HCT116 (cell line): Measurements from ENCODE around the gene ADGRG7.

Experiments
- EZH2 ChIP-seq: fragments of 200-600 bp; sonication (generic); IDR thresholded peaks from 2 replicates; pipeline ENCODE4 v1.6.1; 2017; ENCODE audit warnings: antibody characterized with exemption, mixed run types
- JUND ChIP-seq: IDR thresholded peaks from 2 replicates; pipeline ENCODE4 v1.6.1; 2012
- MAX ChIP-seq: IDR thresholded peaks from 2 replicates; pipeline ENCODE4 v1.6.1; 2012
- POLR2A ChIP-seq: IDR thresholded peaks from 2 replicates; pipeline ENCODE4 v1.7.0; 2011; ENCODE audit warnings: borderline replicate concordance; ENCODE audit not compliant: insufficient read depth, insufficient read length; ENCODE audit errors: extremely low read depth
- POLR2AphosphoS5 ChIP-seq: IDR thresholded peaks from 2 replicates; pipeline ENCODE4 v1.6.1; 2011; ENCODE audit warnings: mild to moderate bottlenecking, low read depth, low read length, moderate library complexity
- REST ChIP-seq: IDR thresholded peaks from 2 replicates; pipeline ENCODE4 v1.6.1; 2012; ENCODE audit warnings: low read depth
- SIN3A ChIP-seq: IDR thresholded peaks from 2 replicates; pipeline ENCODE4 v1.6.1; 2012; ENCODE audit warnings: low read depth
- SRF ChIP-seq: IDR thresholded peaks from 2 replicates; pipeline ENCODE4 v1.6.1; 2012; ENCODE audit warnings: low read depth
- TCF7L2 ChIP-seq: IDR thresholded peaks from 2 replicates; pipeline ENCODE4 v1.7.0; 2011; ENCODE audit warnings: borderline replicate concordance, inconsistent platforms; ENCODE audit not compliant: insufficient read depth, insufficient read length; ENCODE audit errors: extremely low read depth
- ZFX ChIP-seq: fragments of 450-650 bp; IDR thresholded peaks from 2 replicates; pipeline ENCODE4 v1.6.1; 2017
- ZNF274 ChIP-seq: fragments of 200-500 bp; sonication (Bioruptor generic); IDR thresholded peaks from 2 replicates; pipeline ENCODE4 v1.6.1; 2014; ENCODE audit warnings: mild to moderate bottlenecking, low read depth, low read length, inconsistent platforms
- TF ChIP-seq, protein P1 (sequence below), 3 experiments: fragments of 200-600 bp in 1 of 3; sonication (generic) in 1 of 3; IDR thresholded peaks in 2 of 3; conservative IDR thresholded peaks in 1 of 3; 2 replicates each; pipeline ENCODE4 v1.5.1; 2012 to 2017; ENCODE audit warnings: low read depth in 2 of 3, low read length in 2 of 3, antibody characterized with exemption in 1 of 3, borderline replicate concordance in 1 of 3, control low read depth in 1 of 3, mild to moderate bottlenecking in 1 of 3, mixed read lengths in 1 of 3, mixed run types in 1 of 3, moderate library complexity in 1 of 3; ENCODE audit not compliant: insufficient read depth in 1 of 3

GRCh38 chr3:100725935-100726513 lies 116.6 kb downstream of the ADGRG7 start:
- TF ChIP-seq MAX = no peak
- TF ChIP-seq JUND = no peak
- no peak for TF ChIP-seq POLR2AphosphoS5
- no peak for TF ChIP-seq SRF
- no peak for TF ChIP-seq TCF7L2
- TF ChIP-seq EZH2 = no peak
- TF ChIP-seq REST = no peak
- TF ChIP-seq POLR2A = no peak
- no peak for TF ChIP-seq SIN3A
- TF ChIP-seq, protein P1, sequence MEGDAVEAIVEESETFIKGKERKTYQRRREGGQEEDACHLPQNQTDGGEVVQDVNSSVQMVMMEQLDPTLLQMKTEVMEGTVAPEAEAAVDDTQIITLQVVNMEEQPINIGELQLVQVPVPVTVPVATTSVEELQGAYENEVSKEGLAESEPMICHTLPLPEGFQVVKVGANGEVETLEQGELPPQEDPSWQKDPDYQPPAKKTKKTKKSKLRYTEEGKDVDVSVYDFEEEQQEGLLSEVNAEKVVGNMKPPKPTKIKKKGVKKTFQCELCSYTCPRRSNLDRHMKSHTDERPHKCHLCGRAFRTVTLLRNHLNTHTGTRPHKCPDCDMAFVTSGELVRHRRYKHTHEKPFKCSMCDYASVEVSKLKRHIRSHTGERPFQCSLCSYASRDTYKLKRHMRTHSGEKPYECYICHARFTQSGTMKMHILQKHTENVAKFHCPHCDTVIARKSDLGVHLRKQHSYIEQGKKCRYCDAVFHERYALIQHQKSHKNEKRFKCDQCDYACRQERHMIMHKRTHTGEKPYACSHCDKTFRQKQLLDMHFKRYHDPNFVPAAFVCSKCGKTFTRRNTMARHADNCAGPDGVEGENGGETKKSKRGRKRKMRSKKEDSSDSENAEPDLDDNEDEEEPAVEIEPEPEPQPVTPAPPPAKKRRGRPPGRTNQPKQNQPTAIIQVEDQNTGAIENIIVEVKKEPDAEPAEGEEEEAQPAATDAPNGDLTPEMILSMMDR (IDR thresholded peaks at IDR 0.05 in 2 of 3, conservative IDR thresholded peaks at IDR 0.05 in 1 of 3; ENCODE audit: borderline replicate concordance in 1 of 3, insufficient read depth in 1 of 3, low read depth in 2 of 3, low read length in 2 of 3) = no peak
- no peak for TF ChIP-seq ZNF274
- TF ChIP-seq ZFX = no peak
